ENCODE results near the gene ZNF101. TPM values are rescaled to one million over a fixed set of nuclear protein-coding genes. Genes with fewer than 3 reads are reported as not detected.

ZNF101 gene
- total RNA-seq, 4 donors from 2014 or later: 4.0 to 12.0 (median 10.5) TPM

DNA sequence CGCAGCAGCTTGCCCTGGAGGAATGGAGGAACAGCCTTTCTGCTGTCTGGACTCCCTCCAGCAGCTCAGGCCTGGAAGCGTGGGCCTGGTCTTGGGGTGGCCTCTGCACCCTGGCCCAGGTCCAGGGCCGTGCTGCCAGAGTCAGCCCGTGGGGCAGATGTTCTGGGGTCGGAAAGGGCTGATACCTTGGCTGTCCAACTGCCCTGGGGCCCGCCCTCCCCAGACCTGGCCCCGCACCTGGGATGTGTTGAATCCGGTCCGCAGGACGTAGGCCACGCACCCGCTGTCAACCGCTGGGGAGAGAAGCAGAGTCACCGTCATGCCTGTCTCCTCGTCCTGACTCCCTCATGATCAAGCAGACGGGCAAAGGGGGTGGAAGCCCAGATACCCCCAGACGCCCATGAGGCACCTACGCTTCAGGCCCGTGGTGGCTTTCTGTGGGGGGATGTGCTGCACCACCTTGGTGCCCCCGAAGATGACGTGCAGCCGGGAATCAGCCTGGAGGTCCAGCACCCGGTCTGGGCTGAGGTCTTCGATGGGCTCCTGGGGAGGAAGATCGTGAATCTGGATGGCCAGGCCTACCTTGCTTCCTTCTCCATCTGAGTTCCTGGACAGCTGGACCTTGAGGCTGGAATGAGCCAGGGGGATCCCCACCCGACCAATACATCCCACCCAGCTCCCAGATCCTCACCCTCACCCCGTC, 12.8 kb upstream of the ZNF101 start:
- no peak for DNase-seq (ENCODE audit: low spot score in 2 of 2)
- no peak overlapping the region for H3K4me3 ChIP-seq
- no peak overlapping the region for H3K27ac ChIP-seq
- H3K27me3 ChIP-seq: no peaks in the 10 kb centered on the region
- H3K36me3 ChIP-seq: peaks cover 6 to 95% (median 74%) of the 10 kb centered on the region in 3 donors
- H3K9me3 ChIP-seq: no peaks in the 10 kb centered on the region
- no peak for TF ChIP-seq POLR2A (IDR thresholded peaks at IDR 0.05)
- no peak for TF ChIP-seq EP300 (IDR thresholded peaks at IDR 0.05)
- no peak for TF ChIP-seq CTCF (IDR thresholded peaks at IDR 0.05)
- H3K4me1 ChIP-seq: peaks cover 0 to 21% (median under 1%) of the 10 kb centered on the region in 4 donors
- 84 to 90% methylated on average over 22 to 27 of the region's 27 CpGs for WGBS, 2 donors

- H3K27ac ChIP-seq: no peak overlapping the region
- no peak for DNase-seq (ENCODE audit: low spot score in 2 of 2)
- no peak for TF ChIP-seq POLR2A (IDR thresholded peaks at IDR 0.05)
- TF ChIP-seq CTCF (IDR thresholded peaks at IDR 0.05): no peak
- TF ChIP-seq EP300 (IDR thresholded peaks at IDR 0.05): no peak
- no peaks in the 10 kb centered on the region for H3K27me3 ChIP-seq
- H3K9me3 ChIP-seq: no peaks in the 10 kb centered on the region
- H3K4me1 ChIP-seq: peaks cover 0 to 31% (median 6%) of the 10 kb centered on the region in 4 donors
- peaks cover 6 to 88% (median 67%) of the 10 kb centered on the region in 3 donors for H3K36me3 ChIP-seq
- H3K4me3 ChIP-seq: no peak overlapping the region
- WGBS, 2 donors: 90% methylated on average over 26 to 32 of the region's 33 CpGs
These were observed 11.9 kb upstream of the ZNF101 start for GRCh38 chr19:19656451-19657396.

- Histone ChIP-seq H3K27ac (no peak overlapping the region), H3K36me3 (peaks cover 6 to 86% (median 61%) of the 10 kb centered on the region in 3 donors)
These were observed 11.2 kb upstream of the ZNF101 start for GRCh38 chr19:19657397-19657783.

DNA sequence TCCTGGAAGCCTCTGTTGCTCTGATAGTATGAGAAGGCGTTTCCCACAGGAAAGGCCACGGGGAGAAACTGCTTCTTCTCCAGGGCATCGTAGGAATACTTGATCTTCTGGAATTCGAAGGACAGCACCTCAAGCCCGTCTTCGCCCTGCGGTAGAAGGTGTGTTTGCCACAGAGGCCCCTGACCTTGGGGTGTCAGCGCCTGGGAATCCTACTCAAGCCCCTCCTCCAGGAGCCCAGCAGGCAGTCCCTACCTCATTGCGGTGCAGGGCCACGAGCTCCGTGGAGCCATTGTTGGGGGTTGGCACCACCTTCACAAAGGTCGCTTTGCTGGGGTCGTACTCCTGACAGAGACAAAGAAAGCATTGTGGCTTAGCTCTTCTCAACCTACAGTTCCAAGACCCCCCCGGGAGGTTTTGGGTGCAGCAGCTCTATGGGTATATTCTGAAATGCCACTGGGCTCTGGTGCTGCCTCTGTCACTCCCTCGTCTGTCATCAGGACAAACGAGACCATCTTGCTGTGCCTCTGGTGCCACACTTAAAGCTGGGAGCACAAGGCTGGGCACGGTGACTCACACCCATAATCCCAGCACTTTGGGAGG, 8.9 kb upstream of the ZNF101 start:
- H3K4me3 ChIP-seq: no peak overlapping the region
- H3K27ac ChIP-seq: no peak overlapping the region
- TF ChIP-seq EP300 (IDR thresholded peaks at IDR 0.05): no peak
- no peak for TF ChIP-seq CTCF (IDR thresholded peaks at IDR 0.05)
- TF ChIP-seq POLR2A (IDR thresholded peaks at IDR 0.05): no peak
- no peaks in the 10 kb centered on the region for H3K9me3 ChIP-seq
- peaks cover 0 to 33% (median 19%) of the 10 kb centered on the region in 4 donors for H3K4me1 ChIP-seq
- peaks cover 0 to 63% (median 38%) of the 10 kb centered on the region in 3 donors for H3K36me3 ChIP-seq
- 78 to 83% methylated on average over 14 to 17 of the region's 17 CpGs for WGBS, 2 donors
- H3K27me3 ChIP-seq: no peaks in the 10 kb centered on the region
- DNase-seq (ENCODE audit: low spot score in 2 of 2): no peak

More at GRCh38 chr19:19657397-19657783, 11.2 kb upstream of the ZNF101 start:
- TF ChIP-seq POLR2A (IDR thresholded peaks at IDR 0.05): no peak
- no peak for TF ChIP-seq CTCF (IDR thresholded peaks at IDR 0.05)
- no peak for TF ChIP-seq EP300 (IDR thresholded peaks at IDR 0.05)
- DNase-seq (ENCODE audit: low spot score in 2 of 2): no peak
- no peak overlapping the region for H3K4me3 ChIP-seq
- no peaks in the 10 kb centered on the region for H3K9me3 ChIP-seq
- 51 to 76% methylated on average over 7 to 10 of the region's 10 CpGs for WGBS, 2 donors
- peaks cover 0 to 36% (median 13%) of the 10 kb centered on the region in 4 donors for H3K4me1 ChIP-seq
- H3K27me3 ChIP-seq: no peaks in the 10 kb centered on the region

Measured in tibial nerve (tissue), 4 donors.